OCI-M2 (cell line): Measurements from ENCODE around the gene ERBB4.
"Not testable (repeated sequence)": the region's sequence is repeated elsewhere in the genome, so short reads cannot be mapped to it uniquely, and the experiment has no call there.

Experiments used
- DNase-seq: peaks from one replicate; lab custom pipeline; 2025; ENCODE audit not compliant: unreplicated experiment; lab: John Stamatoyannopoulos, UW

ERBB4 gene

DNA sequence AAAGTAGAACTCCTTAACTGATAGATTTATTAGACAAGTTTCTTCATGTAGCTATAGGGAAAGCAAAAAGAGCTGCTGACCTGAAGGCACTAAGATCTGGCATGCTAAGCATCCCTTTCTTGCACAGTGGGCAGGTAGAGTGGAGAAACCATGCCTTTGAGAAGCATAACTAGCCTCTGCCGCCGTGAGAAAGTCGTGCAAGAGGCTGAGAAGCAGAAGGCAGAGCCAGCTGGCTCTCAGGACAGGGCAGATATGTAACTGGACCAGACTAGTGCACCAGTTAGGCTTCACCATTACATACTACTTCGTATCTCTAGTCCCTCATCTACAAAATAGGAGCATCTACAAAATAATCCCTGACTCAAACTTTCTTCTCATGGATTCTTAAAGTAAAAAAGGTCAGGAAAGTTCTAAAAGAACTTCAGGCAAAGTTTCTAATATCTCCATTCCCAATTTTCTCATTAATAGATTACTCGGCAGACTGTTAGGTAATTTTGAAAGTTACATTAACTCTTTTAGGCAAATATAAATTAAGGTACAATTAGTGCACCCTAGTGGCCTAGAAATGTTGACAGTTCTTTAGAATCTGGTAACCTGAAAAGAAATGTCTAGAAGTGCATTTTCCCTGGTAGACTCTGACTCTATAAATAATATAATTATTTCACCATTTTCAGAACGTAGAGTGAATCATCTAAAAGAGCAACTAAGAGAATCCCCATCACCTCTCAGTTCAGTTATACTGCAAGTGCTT is 10.3 kb downstream of the ERBB4 start:
- DNase-seq: no peak

DNA sequence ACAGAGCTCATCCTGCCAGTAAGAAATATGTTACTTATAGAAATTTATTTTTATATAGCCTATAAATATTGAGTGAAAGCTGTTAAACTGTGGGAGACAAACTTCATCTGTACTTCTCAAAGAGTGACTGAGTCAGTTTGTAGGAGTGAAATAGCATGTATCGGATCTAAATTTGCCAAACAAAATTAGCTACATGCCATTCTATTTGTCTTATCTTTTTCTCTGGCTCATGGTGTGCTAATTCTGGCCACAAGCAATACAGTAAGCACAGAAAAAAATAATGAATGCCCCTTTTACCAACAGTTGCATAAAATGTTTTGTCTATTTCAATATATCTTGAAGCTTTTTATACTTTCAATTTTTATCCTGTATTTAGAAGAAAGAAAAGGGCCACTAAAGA is 12.5 kb downstream of the ERBB4 start:
- DNase-seq: no peak

GRCh38 chr2:212523756-212524155 is 14.8 kb downstream of the ERBB4 start:
- no peak for DNase-seq

- no peak for DNase-seq
These were observed 18.3 kb downstream of the ERBB4 start for GRCh38 chr2:212520340-212520739.

DNA sequence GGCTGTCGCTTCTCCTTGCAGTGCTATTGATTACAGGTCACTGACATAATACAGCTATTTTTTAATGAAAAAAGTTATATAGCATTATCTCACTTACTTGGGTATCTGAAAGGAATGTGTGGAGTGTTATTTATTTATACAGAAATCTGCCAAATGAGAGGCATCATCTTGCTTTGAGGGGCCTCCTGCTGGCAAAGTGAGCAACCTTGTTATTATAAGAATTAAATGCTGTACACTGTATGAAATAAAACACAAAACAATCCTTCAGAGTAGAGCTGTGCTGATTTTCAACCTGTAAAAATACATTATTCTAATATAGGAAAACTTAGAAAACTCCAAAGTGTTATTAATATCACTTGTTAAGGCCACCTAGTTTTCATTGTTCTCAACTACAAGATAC is 20.9 kb downstream of the ERBB4 start:
- no peak for DNase-seq

GRCh38 chr2:212505586-212505985 is 33.0 kb downstream of the ERBB4 start:
- no peak for DNase-seq

DNA sequence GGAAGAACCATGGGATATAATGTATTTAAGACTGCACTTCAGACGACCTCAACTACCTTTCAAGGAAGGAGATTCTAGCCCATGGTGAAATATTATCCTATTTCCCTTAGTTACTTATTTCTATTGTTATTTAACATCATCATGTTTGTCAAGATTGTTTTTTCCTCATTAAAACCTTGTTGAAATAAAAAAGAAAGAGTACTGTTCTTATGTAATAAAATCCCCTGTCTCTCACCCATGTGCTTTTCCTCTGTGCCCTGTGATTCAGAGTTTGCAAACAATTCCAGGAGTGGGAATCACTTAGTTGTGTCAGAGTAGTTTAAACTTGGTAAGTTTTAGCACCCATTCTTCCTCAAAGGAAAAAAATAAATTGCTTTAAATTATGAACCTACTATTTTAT is 43.6 kb downstream of the ERBB4 start:
- DNase-seq: no peak

DNA sequence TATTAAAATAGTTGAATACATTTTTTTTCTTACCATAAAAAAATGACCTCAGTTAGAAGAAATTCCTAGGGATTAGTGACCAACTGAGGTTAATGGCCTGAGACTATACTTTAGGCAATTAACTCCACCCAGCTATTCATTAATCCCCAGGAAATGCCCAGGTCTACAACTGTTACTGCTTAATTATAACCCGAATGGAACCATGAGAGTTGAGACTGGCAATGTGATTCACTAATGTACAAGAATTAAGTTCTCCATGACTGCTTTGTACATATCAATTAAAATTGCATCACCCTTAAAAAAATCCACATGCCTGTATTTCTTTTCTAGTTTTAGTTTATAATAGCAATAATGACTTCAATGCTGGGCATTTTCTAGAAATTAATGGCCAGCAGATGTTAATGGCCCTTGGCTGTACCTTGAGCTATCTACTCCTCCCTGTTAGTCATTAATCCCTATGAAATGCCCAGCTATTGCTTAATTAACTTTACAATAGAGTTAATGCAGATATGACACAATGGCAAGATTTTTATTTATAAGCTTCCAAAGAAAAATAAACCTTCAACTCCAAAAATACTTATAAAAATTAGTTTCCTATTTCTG is 44.1 kb downstream of the ERBB4 start:
- DNase-seq: no peak

DNA sequence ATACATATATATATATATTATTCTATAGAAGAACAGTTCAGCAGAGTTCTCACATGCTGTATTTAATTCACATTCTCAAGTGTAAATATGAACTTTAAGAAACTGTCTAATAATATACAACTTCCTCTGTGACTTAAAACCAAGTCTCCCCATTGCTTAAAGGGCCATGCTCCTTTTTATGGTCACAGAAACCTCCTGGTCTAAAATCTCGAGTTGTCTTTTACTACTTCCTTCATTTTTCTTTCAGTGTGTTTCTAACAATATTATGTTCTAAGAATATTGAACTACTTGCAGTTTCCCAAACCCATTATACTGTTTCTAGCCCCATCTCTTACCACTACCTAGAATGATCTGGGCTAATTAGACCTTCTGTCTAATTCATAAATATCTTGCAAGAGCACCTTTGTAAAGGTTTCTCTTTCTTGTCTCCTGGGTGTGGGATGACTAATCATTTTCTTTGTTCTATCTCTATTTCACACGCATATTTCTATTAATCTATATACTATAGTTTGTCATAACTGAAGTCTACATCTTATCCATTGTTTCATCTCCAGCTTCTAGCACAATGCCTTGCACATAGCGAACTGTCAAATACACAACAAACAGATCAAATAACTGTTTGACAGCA is 48.8 kb downstream of the ERBB4 start:
- DNase-seq: no peak

DNA sequence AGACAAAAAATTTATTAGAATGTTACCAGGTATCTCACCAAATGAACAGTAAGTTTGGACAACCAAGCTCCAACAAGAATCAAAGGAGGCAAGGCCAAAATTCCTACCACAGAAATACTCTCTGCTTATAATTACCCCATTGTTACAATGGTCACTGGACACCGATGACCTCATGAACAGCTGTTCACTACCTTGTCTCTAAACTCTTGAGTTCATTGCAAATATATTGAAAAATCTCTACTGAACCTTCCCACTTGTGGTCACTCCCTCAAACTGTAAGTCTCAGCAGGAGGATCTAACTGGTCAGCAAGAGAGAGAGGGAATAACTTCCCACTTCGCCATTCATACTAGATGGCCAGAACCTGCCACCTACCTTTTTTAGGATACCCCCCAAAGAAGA is 50.0 kb downstream of the ERBB4 start:
- no peak for DNase-seq

GRCh38 chr2:212484563-212485080 is 54.0 kb downstream of the ERBB4 start:
- DNase-seq: no peak

GRCh38 chr2:212480447-212480846 is 58.2 kb downstream of the ERBB4 start:
- DNase-seq: no peak

DNA sequence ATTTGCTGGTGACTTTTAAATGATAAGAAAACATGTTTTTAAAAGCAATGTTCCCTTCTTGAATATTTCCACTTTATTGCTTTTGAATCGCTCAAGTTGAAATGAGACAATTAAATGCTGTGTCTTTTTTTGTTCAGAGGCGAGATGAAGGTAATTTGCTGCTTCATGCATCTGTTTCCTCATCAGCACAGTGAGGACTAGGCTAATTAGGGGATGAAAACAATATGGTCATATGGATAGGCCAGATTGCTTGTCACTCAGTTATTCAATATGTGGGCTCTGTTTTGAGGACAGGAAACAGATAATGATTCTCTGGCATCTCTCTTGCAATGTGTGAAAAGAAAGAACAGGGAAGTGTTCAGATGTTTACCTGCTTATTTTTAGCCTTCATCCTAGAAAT is 61.0 kb downstream of the ERBB4 start:
- DNase-seq: no peak

DNA sequence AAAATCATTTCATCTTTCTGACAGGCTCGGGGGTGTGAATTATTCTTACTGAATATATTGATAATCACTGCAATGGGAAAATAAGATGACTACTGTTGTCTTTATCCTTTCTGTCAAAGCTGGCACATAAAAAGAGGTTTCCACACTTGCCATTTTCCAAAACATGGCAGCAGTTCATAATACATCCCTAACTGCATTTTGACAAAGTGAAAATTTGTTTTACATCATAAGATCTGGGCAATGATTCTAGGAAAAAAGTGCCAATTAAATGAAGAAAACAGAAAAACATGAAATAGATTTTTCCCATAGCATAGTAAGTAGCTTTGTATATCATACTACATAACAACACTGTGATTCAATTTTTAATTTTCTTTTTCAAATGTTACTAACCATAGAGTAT is 65.4 kb downstream of the ERBB4 start:
- DNase-seq: no peak

GRCh38 chr2:212467551-212467950 is 71.1 kb downstream of the ERBB4 start:
- DNase-seq: not testable (repeated sequence)

- no peak for DNase-seq
These were observed 73.1 kb downstream of the ERBB4 start for GRCh38 chr2:212465456-212465855.

- DNase-seq: not testable (repeated sequence)
These were observed 76.9 kb downstream of the ERBB4 start for GRCh38 chr2:212461708-212462107.

DNA sequence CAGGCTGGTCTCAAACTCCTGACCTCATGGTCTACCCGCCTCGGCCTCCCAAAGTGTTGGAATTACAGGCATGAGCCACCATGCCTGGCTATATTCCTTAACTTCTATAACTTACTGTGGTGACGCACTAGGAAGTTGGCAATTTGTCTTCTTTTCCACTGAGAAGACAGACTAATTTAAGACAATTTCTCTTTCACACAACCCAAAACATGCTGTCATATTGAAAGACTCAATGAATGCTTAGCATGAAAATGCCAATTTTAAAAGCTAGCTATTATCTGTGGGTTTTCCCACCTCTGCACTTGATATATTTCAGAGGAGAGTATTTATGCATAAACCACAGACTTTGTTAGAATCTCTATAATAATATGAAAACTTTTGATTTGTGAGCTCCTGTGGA is 84.5 kb downstream of the ERBB4 start:
- no peak for DNase-seq

DNA sequence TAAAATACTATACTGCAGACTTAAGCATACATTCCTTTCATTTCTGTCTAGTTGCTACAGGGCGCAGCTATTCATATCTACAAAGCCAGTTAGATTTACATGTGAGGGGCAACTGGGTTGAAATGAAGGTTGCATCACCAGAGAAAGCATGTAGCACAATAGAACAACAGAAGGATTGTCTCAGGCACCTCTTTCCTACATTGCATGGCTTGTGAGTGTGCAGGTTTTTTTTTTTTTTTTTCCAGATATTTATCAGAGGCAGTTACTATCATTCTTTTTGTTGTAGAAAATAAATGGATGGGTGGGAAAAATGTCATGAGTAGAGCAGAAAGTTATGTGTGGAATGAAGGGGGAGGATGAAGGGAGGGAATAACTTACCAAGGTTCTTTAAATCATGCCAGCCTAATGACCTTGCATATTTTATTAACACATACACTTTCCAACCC is 86.8 kb downstream of the ERBB4 start:
- no peak for DNase-seq

DNA sequence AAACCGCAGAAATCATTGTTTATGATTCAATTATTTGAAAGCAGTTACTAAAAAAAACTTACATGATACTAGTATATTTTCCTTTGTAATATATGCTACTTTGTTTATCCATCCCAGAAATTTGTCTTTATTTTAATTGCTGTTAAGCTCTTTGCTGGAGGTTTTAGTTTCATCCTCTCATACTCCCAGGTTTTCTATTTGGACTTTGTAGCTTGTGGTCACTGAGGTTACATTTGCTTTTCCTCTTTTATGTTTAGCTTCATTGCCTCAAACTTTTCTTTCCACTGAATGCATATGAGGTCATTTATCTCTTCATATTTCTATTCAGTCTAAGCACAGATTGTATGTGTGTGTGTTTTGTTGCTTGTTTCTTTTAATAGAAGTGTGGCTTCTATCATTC is 89.9 kb downstream of the ERBB4 start:
- no peak for DNase-seq

DNA sequence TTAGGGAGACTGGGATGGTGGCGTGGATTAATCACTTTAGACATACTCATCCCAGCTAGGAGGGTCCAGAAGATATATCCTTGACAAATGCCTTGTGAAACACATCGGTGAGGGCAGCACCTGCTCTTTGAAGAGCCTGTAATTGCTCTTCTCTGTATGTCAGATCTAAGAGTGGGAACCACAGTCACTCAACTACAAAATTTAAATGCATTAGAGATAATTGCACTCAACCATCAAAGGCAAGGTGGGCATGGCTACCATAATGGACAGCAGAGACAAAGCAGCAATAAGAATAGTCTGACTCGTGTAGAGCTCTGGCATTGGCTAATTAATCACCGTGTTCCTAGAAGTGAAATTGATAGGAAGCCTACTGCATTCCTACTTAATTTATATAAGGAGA is 96.8 kb downstream of the ERBB4 start:
- no peak for DNase-seq

- no peak for DNase-seq
These were observed 97.5 kb downstream of the ERBB4 start for GRCh38 chr2:212441141-212441540.
